K562 (cell line): ENCODE data around the gene RNASEH2A. TPM values are rescaled to one million over a fixed set of nuclear protein-coding genes. Genes with fewer than 3 reads are reported as not detected.
A peak's percentile ranks its signal among the peaks of the same experiment; 100 is the strongest.

Experiments used
- BHLHE40 ChIP-seq: IDR thresholded peaks from 2 replicates; pipeline ENCODE4 v1.6.1; 2011; ENCODE audit warnings: low read length, improper control_type of control experiment
- CTCF ChIP-seq, 3 experiments: IDR thresholded peaks in 2 of 3; conservative IDR thresholded peaks in 1 of 3; 2 replicates each; pipeline ENCODE4 v1.5.1; 2011 to 2012; ENCODE audit warnings: low read length in 3 of 3, mild to moderate bottlenecking in 3 of 3, control low read depth in 2 of 3, improper control_type of control experiment in 1 of 3, inconsistent platforms in 1 of 3, low read depth in 1 of 3, mixed read lengths in 1 of 3, moderate library complexity in 1 of 3; ENCODE audit not compliant: insufficient read depth in 2 of 3
- CXXC5 ChIP-seq: fragments of 250-450 bp; sonication (Bioruptor Pico); IDR thresholded peaks from 2 replicates; pipeline ENCODE4 v1.8.0; 2022; ENCODE audit warnings: inconsistent platforms, mild to moderate bottlenecking, moderate library complexity
- DACH1 ChIP-seq: fragments of 450-650 bp; IDR thresholded peaks from 2 replicates; pipeline ENCODE4 v1.6.1; 2018; ENCODE audit not compliant: partially characterized antibody
- HDAC1 ChIP-seq, 2 experiments: fragments of 450-650 bp; IDR thresholded peaks; 2 replicates each; pipeline ENCODE4 v1.6.1; 2016 to 2017; ENCODE audit warnings: inconsistent platforms in 1 of 2, mild to moderate bottlenecking in 1 of 2, moderate library complexity in 1 of 2
- HIVEP1 ChIP-seq: fragments of 250-450 bp; sonication (Bioruptor Pico); IDR thresholded peaks from 2 replicates; pipeline ENCODE4 v1.4.0; 2020; ENCODE audit warnings: mild to moderate bottlenecking
- JUND ChIP-seq, 2 experiments: IDR thresholded peaks; 2 replicates in 1 of 2; 3 replicates in 1 of 2; pipeline ENCODE4 v1.6.1; 2011; ENCODE audit warnings: borderline replicate concordance in 2 of 2, low read depth in 2 of 2, low read length in 2 of 2, improper control_type of control experiment in 1 of 2, missing biosample characterization in 1 of 2, missing genetic modification characterization in 1 of 2, missing genetic modification reagents in 1 of 2
- MTA3 ChIP-seq: fragments of 450-650 bp; formaldehyde crosslinking; IDR thresholded peaks from 2 replicates; pipeline ENCODE4 v1.6.1; 2017; ENCODE audit warnings: mild to moderate bottlenecking, borderline replicate concordance
- MYC ChIP-seq, 2 experiments: fragments of 250-450 bp in 1 of 2; sonication (Bioruptor Pico) in 1 of 2; IDR thresholded peaks; 2 replicates each; pipeline versions ENCODE4 v1.5.1 to v1.6.1; 2012 to 2021; ENCODE audit warnings: low read depth in 2 of 2, borderline replicate concordance in 1 of 2, improper control_type of control experiment in 1 of 2, low read length in 1 of 2, mild to moderate bottlenecking in 1 of 2, moderate library complexity in 1 of 2
- NFE2 ChIP-seq: IDR thresholded peaks from 2 replicates; pipeline ENCODE4 v1.6.1; 2014; ENCODE audit warnings: antibody characterized with exemption, low read depth
- NR0B1 ChIP-seq: fragments of 450-650 bp; IDR thresholded peaks from one replicate; pipeline ENCODE4 v1.6.1; 2018; ENCODE audit warnings: mild to moderate bottlenecking, moderate library complexity; ENCODE audit not compliant: partially characterized antibody
- NR3C1 ChIP-seq: sonication (generic); formaldehyde crosslinking; IDR thresholded peaks from 2 replicates; pipeline ENCODE4 v1.8.1; 2022; ENCODE audit warnings: missing genetic modification reagents
- PRDM10 ChIP-seq: fragments of 450-650 bp; IDR thresholded peaks from 2 replicates; pipeline ENCODE4 v1.6.1; 2018; ENCODE audit not compliant: partially characterized antibody
- SIN3A ChIP-seq, 2 experiments: fragments of 150-350 bp in 1 of 2; IDR thresholded peaks; 2 replicates each; pipeline ENCODE4 v1.6.1; 2011 to 2016; ENCODE audit warnings: borderline replicate concordance in 2 of 2, low read depth in 2 of 2, low read length in 2 of 2, mild to moderate bottlenecking in 2 of 2, moderate library complexity in 2 of 2; ENCODE audit not compliant: control insufficient read depth in 1 of 2
- SP1 ChIP-seq: sonication (generic); formaldehyde crosslinking; IDR thresholded peaks from 2 replicates; pipeline ENCODE4 v1.8.1; 2022; ENCODE audit warnings: mild to moderate bottlenecking, missing genetic modification reagents
- ZBTB2 ChIP-seq: fragments of 450-650 bp; IDR thresholded peaks from 2 replicates; pipeline ENCODE4 v1.6.1; 2016; ENCODE audit warnings: antibody characterized with exemption
- polyA plus RNA-seq, 8 experiments: library from polyadenylated mRNA; depleted of rRNA in 4 of 8; stranded (reverse) in 5 of 8; unstranded in 3 of 8; fragments of >200 nt; fragmentation: Nextera tagmentation in 2 of 8; fragmentation: Illumina TruSeq in 1 of 8; extraction: Ambion mirVana in 2 of 8; extraction: Trizol in 1 of 8; gene quantifications; 2 replicates each; pipeline versions ENCODE4 v1.2.1 to v1.2.3, GENCODE V29; 2011 to 2014; ENCODE audit warnings: inconsistent platforms in 1 of 8, missing spikeins in 1 of 8
- total RNA-seq, 7 experiments: library from RNA; depleted of rRNA in 6 of 7; stranded (reverse); fragments of >200 nt in 6 of 7; fragmentation: Illumina TruSeq in 2 of 7; extraction: Trizol in 2 of 7; gene quantifications; 2 replicates each; pipeline versions ENCODE4 v1.2.1 to v1.2.3, GENCODE V29; 2011 to 2021; ENCODE audit warnings: low replicate concordance in 1 of 7

RNASEH2A gene
- total and polyA plus RNA-seq, 9 of the 15 experiments (the other 6 are each of a cell fraction or from before 2014, with no cell fraction given), result 22.3 to 78.0 (median 61.7) TPM

- TF ChIP-seq NR0B1 (no peak), BHLHE40 (no peak), MTA3 (0 out of 2 replicates have a peak, but pooled peaks have one; percentile 24), CTCF (IDR thresholded peaks at IDR 0.05 in 2 of 3, conservative IDR thresholded peaks at IDR 0.05 in 1 of 3; ENCODE audit: insufficient read depth in 2 of 3, low read depth in 1 of 3, low read length in 3 of 3) (0 out of 6 replicates have a peak, but pooled peaks of 2 of the 3 experiments have one; percentile 1 to 5), MYC (IDR thresholded peaks at IDR 0.05; ENCODE audit: low read depth, low read length) (peak; percentile 70), MYC (CRISPR knock-in tag; IDR thresholded peaks at IDR 0.05; ENCODE audit: borderline replicate concordance, low read depth) (no peak), SP1 (CRISPR knock-in tag) (peak; percentile 94), CXXC5 (CRISPR knock-in tag) (peak; percentile 23; the same call in 1 of the 2 replicates), JUND (IDR thresholded peaks at IDR 0.05; ENCODE audit: borderline replicate concordance, low read depth, low read length) (0 out of 2 replicates have a peak, but pooled peaks have one; percentile 36), JUND (tag; IDR thresholded peaks at IDR 0.05; ENCODE audit: borderline replicate concordance, low read depth, low read length) (no peak), HIVEP1 (CRISPR knock-in tag) (no peak), SIN3A (IDR thresholded peaks at IDR 0.05; ENCODE audit: borderline replicate concordance in 2 of 2, control insufficient read depth in 1 of 2, low read depth in 2 of 2, low read length in 2 of 2) (peak; percentile 30 to 43; a peak in 1 of 4 replicates), PRDM10 (peak; percentile 17), HDAC1 (IDR thresholded peaks at IDR 0.05) (peak in 1 of 2 experiments; percentile 73; a peak in 1 of 4 replicates), NR3C1 (CRISPR knock-in tag) (no peak), DACH1 (peak; percentile 7), NFE2 (peak; percentile 38; the same call in 1 of the 2 replicates), ZBTB2 (peak; percentile 60; the same call in 1 of the 2 replicates)
These were observed 34.0 kb downstream of the RNASEH2A start (continued) for GRCh38 chr19:12840091-12841079.
